HG03342 (cell line): ENCODE measurements around the gene LHFPL5.

Experiments
- ATAC-seq: cut with Tn5 transposase; IDR thresholded peaks from one replicate; pipeline ENCODE4 v1.9.1; 2021; ENCODE audit warnings: mild to moderate bottlenecking, moderate library complexity; ENCODE audit not compliant: unreplicated experiment

LHFPL5 gene

GRCh38 chr6:35790683-35791082 is 14.5 kb upstream of the LHFPL5 start:
- ATAC-seq, result no peak

DNA sequence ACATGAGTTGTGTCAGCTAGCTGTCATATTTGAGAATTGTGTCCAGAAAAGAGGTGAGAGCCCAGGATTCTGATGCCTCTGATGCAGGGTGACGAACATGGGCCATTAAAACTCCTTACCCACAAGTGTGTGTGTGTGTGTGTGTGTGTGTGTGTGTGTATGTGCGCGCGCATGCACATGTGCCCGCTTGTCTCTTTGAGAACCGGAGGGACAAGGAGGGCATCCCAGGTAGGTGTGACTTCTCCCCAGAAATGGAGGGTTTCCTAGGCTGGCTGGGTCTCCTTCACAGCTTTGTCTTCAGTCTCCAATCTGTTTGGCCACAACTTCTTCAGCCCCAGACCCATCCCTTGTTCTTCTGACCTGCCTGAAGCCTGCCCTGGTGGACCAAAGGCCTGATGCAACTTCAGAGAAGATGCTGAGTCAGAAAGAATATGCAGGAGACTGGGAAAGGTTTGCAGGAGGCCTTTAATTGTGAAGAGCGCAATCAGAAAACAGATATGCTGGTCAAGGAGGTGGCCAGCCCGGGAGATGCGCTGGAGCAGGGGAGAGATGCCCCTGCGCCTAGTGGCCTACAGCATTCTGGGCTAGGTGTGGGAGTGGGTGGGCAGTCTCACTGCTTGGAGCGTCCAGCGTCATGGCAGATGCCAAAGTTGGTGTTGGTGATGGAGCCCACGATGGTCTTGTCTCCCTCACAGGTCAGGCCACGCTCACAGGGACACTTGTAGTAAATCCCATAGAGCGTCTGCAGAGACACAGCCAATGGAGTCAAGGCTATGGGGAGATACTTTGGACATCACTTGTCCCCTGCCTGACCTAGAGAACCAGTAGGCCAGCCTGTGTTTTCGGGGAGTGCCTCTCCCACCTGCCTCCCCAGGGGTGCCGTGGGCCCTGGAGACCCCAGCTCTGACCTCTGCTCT is 10.4 kb upstream of the LHFPL5 start:
- no peak for ATAC-seq

GRCh38 chr6:35795453-35796071 is 9.6 kb upstream of the LHFPL5 start:
- no peak for ATAC-seq

DNA sequence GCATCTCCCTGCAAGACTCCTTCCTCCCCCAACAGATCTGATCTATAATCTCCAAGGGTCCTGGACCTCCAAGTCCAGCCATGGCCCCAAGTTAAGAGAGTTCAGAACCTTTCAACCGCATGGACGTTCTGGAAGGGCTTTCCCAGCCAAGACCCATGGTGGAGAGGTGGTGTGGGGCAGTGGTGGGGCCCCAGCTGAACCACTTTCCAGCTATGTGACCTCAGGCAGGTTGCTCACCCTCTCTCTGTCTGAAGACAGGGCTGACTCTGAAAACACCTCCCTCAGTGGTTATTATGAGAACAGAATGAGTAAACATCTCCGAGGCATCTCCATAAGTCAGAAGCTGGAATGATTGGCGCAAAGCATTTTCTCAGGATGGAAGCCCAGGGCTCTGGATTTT is 8.9 kb upstream of the LHFPL5 start:
- no peak for ATAC-seq

GRCh38 chr6:35797837-35798526 is 7.2 kb upstream of the LHFPL5 start:
- ATAC-seq, result no peak

- no peak for ATAC-seq
Measured at GRCh38 chr6:35798706-35799105, 6.4 kb upstream of the LHFPL5 start.

GRCh38 chr6:35801148-35801547 is 4.0 kb upstream of the LHFPL5 start:
- ATAC-seq, result no peak

DNA sequence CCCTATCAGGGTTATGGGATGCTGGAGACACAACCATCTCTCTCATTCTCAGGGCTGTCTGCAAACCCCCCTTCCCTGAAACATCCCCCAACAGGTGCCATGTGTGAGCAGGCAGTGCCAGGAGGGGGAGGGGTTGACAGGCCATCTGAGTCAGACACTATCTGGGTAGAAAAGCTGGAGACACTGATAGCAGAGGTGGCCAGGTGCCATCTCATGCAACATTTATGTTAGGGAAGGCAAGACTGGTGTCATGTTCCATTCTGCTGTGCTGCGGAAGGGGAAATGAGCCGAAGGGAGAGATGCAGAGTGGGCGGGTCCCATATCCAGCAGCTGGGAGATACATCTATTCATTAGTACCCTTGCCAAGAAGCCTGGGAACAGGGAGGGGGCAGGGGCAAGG is 3.5 kb downstream of the LHFPL5 start:
- no peak for ATAC-seq

DNA sequence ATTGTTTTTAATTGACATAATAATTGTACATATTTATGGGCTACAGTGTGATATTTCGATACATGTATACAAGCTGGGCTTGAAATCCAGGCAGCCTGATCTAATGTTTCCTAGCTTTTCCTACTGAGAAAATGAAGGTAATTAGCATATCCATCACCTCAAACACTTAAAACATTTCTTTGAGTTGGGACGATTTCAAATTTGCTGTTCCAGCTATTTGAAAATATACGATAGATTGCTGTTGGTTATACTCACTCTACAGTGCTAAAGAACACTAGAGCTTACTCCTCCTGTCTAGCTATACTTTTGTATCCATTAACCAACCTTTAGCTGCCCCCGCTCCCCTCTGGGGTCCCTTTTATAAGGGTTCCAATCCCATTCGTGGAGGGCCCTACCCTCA is 4.7 kb downstream of the LHFPL5 start:
- no peak for ATAC-seq

DNA sequence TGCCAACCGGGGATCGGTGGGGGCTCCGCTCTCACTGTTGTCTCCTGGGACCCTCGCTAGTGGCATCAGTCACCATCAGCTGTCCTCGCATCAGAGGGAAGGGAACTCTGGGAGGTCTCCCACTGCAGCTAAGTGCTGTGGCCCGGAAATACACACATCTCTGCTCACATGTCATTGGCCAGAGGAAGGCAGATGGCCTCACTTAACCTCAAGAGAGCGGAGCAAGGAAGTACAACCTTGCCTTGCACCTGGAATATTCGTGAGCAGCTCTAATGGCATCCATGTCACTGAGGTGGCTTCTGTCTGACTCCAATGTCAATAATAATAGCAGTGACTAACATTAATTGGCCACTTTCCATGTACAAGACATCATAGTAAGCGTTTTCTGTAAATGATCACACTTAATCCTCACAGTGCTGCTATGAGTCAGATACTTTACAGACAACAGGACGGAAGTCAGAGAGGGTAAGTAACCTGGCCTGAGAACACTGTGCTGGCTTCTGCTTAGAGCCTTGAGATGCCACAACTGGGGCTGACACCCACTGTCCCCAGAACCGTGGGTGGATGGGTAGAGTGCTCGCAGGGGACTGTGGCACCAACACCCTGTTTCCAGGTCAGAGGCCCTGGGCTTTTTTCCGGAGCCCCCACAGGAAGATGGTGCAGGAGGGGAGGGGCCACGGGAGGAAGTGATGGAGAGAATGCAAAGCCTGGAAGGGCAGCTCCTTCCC is 6.0 kb downstream of the LHFPL5 start:
- no peak for ATAC-seq

DNA sequence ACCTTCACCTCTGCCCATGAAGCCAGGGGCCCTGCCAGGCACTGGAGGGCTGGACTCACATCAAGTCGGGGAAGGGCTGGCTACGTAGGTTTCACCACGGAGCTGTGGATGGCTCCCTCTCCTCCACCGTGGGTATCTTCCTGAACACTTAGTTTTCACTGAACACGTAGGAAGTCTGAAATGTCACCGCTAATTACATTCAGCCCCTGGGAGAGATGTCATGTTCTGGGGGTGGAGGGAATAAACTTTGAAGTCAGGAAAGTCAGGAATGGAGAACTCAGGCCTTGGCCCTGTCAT is 6.5 kb downstream of the LHFPL5 start:
- ATAC-seq, result no peak

- ATAC-seq, result no peak
Measured at GRCh38 chr6:35817515-35817914, 12.4 kb downstream of the LHFPL5 start.

- no peak for ATAC-seq
Measured at GRCh38 chr6:35823601-35824000, 18.4 kb downstream of the LHFPL5 start.

DNA sequence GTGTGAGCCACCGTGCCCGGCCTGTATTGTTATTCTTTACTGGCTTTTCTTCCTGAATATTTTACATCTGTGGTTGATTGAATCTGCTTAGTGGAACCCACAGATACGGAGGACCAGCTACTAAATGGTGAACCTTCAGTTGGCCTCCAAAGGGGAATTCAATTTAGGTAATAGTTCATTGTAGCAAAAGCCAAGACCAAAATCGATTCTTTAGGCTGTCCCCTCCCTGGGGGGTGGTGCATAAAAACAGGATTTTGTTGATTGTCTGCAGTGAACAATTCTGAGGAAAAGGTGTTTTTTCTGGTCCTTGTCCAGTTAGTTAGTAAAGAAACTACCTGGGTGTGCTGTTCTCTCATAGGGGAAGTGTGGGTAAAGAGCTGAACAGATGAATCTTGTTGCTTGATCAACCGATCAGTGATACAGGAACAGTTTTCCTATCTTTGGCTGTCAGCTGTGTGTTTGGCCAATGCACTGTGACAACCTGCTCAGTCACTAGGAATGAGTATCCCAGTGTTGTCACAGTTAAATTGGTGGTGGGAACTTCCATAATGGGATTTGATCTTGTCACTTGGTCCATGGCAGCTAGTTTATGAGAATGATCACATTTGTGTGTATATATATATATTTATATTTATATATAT is 19.5 kb downstream of the LHFPL5 start:
- no peak for ATAC-seq

DNA sequence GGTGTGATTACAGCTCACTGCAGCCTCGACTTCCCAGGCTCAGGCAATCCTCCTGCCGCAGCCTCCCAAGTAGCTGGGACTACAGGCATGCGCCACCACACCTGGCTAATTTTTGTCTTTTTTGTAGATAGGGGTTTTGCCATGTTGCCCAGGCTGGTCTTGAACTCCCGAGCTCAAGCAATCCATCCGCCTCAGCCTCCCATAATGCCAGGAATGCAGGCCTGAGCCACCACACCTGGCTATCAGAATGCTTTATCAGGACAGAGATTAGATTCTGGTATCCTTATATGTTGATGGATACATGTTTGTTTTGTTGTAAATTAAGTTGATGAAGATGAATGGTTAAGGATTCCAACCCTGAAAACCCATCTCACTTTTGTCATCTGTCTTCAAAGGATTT is 24.2 kb downstream of the LHFPL5 start:
- no peak for ATAC-seq

GRCh38 chr6:35831257-35832007 is 26.3 kb downstream of the LHFPL5 start:
- ATAC-seq, result no peak

GRCh38 chr6:35833536-35833935 is 28.4 kb downstream of the LHFPL5 start:
- no peak for ATAC-seq

DNA sequence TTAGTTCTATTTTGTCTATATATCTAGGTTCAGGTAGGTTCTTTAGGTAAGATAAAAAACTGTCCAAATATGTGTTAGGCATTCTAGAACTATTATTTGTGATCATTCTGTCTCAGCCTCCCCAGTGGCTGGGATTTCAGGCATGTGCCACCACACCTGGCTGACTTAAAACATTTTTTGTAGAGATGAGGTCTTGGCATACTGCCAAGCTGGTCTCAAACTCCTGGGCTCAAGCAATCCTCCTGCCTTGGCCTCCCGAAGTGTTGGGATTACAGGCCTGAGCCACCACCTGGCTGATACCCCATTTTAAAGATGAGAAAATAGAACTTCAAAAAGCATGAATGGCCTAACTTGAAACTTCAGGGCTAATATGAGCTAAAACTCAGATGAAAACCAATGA is 33.9 kb downstream of the LHFPL5 start:
- no peak for ATAC-seq

GRCh38 chr6:35842381-35842780 is 37.2 kb downstream of the LHFPL5 start:
- ATAC-seq, result no peak

DNA sequence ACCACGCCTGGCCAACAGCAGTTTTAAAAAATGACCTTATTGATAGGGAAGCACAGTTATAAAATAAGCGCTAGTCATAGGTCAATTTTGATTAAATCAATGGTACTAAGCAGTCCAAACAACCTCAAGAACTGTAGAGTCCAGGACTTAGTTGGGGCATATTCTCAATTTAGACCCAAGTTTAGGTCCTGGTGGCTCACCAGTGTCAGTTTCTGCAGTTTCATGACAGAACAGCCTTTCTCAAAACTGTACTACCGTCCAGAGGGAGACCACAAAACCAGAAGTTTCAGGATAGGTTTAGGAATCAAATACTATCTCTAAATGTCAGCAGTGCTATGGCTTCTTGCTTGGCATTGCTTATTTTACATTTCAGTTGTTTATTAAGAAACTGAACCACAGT is 39.1 kb downstream of the LHFPL5 start:
- no peak for ATAC-seq
